Activated B cell treated with CpG ODN at 0.5 μM for 24 hours (primary cell): ENCODE measurements around the gene SENP1. TPM values are rescaled to one million over a fixed set of nuclear protein-coding genes. Genes with fewer than 3 reads are reported as not detected.
"Not testable (repeated sequence)": the region's sequence is repeated elsewhere in the genome, so short reads cannot be mapped to it uniquely, and the experiment has no call there.

Experiments used
- ATAC-seq: fragments of 200-7000 bp; cut with Tn5 transposase; one replicate; pipeline ENCODE4 v1.10.0; 2021; ENCODE audit warnings: low read depth, mild to moderate bottlenecking, moderate library complexity
- CTCF ChIA-PET: fragments of 350-600 bp; sonication (Branson Sonifier 250); formaldehyde crosslinking; loops from one replicate; lab custom pipeline; 2021; ENCODE audit warnings: antibody characterized with exemption; lab: Charles Lee
- POLR2A ChIA-PET: fragments of 350-600 bp; sonication (Branson Sonifier 250); formaldehyde crosslinking; loops from one replicate; lab custom pipeline; 2021; ENCODE audit warnings: antibody characterized with exemption; lab: Charles Lee
- DNase-seq: peaks from one replicate; pipeline ENCODE4 v3.0.0; 2022
- H3K27ac Mint-ChIP-seq: one replicate; pipeline ENCODE4 v1.8.0; 2020; ENCODE audit warnings: mixed read lengths
- H3K27me3 Mint-ChIP-seq: one replicate; pipeline ENCODE4 v1.8.0; 2021; ENCODE audit warnings: mixed read lengths
- H3K36me3 Mint-ChIP-seq: one replicate; pipeline ENCODE4 v1.8.0; 2021; ENCODE audit warnings: low read depth, mixed read lengths
- H3K4me1 Mint-ChIP-seq: one replicate; pipeline ENCODE4 v1.8.0; 2021; ENCODE audit warnings: mixed read lengths
- H3K4me3 Mint-ChIP-seq: one replicate; pipeline ENCODE4 v1.8.0; 2020; ENCODE audit warnings: mild to moderate bottlenecking, mixed read lengths
- H3K9me3 Mint-ChIP-seq: one replicate; pipeline ENCODE4 v1.8.0; 2020; ENCODE audit warnings: mixed read lengths
- CTCF ChIP-seq: fragments of 200-600 bp; IDR thresholded peaks from one replicate; pipeline ENCODE4 v1.8.0; 2022; ENCODE audit warnings: antibody characterized with exemption, mild to moderate bottlenecking
- intact Hi-C: fragments of 100-400 bp; cut with micrococcal nuclease; formaldehyde crosslinking; loops from one replicate; pipeline ENCODE4 v1.15.1; 2024
- total RNA-seq: library from RNA; stranded (reverse); gene quantifications from 2 replicates; pipeline ENCODE4 v1.2.3, GENCODE V29; 2022

SENP1 gene
- total RNA-seq, 1 donor from 2014 or later: 43.2 TPM

- peaks cover 21% of the 10 kb centered on the region for H3K4me1 Mint-ChIP-seq
- H3K27ac Mint-ChIP-seq: peak overlapping the region; percentile 87
- ChIA-PET POLR2A (interaction anchor here (0.6 to 2.2 kb wide), 4 partner anchors 13 to 303 kb away, joined by 5 to 26 read pairs (median 10); partner anchors contain the start of genes ASB8 and SENP1), CTCF (interaction anchor here (1.3 kb wide), 1 partner anchor 34 kb away, joined by 3 read pairs; no protein-coding TSS in a partner anchor)
- H3K27me3 Mint-ChIP-seq: no peaks in the 10 kb centered on the region
- intact Hi-C loops: no loop called here
- no peaks in the 10 kb centered on the region for H3K9me3 Mint-ChIP-seq
- TF ChIP-seq CTCF: no peak
- H3K36me3 Mint-ChIP-seq: peaks cover 13% of the 10 kb centered on the region
- H3K4me3 Mint-ChIP-seq: peak overlapping the region; percentile 99
- no peak for DNase-seq
- no peak for ATAC-seq
Observed at GRCh38 chr12:48118284-48118871, 12.5 kb upstream of the SENP1 start.

DNA sequence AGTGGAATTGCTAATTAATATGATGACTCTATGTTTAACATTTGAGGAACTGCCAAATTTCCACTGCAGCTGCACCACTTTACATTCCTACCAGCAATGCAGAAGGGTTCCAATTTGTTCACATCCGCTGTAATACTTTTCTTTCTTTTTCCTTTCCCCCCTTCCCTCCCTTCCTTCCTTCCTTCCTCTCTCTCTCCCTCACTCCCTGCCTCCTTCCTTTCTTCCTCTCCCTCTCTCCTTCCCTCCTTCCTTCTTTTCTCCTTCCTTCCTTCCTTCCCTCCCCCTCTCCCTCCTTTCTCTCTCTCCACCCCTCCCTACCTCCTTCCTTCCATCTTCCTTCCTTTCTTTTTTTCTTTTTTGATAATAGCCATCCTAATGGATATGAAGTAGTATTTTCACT, 10.1 kb upstream of the SENP1 start:
- ATAC-seq (no peak), DNase-seq (no peak)
- no peak for TF ChIP-seq CTCF
- POLR2A ChIA-PET: no interaction called here
- Mint-ChIP-seq H3K27ac (no peak overlapping the region), H3K36me3 (peaks cover 3% of the 10 kb centered on the region), H3K4me3 (no peak overlapping the region), H3K27me3 (no peaks in the 10 kb centered on the region), H3K4me1 (peaks cover 21% of the 10 kb centered on the region), H3K9me3 (no peaks in the 10 kb centered on the region)
- intact Hi-C loops: no loop called here
- CTCF ChIA-PET: no interaction called here

DNA sequence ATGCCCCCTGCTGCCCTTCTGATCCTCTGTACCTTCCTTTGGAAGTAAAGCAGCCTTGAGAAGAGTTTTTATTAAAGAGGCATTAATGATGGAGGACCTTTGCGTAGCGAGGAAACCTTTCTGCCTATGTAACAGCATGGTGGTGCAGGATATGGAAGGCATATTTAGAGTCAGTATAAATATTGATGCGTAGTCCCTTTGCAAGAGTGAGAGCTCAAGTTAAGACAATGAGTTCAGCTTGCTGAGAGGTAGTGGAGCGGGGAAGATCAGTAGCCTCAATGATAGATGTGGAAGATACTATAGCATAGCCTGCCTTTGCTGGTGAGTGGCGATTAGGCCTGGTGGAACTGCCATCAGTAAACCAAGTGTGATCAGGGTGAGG, 5.4 kb upstream of the SENP1 start:
- CTCF ChIA-PET, H3K27me3 Mint-ChIP-seq, DNase-seq, ATAC-seq, intact Hi-C loops, H3K9me3 Mint-ChIP-seq, H3K27ac Mint-ChIP-seq, H3K4me3 Mint-ChIP-seq, H3K36me3 Mint-ChIP-seq: not testable (repeated sequence)
- POLR2A ChIA-PET: interaction anchor here (0.5 kb wide), 1 partner anchor 741 kb away, joined by 3 read pairs; the partner anchor contains the start of gene DDX23
- H3K4me1 Mint-ChIP-seq: peaks cover 19% of the 10 kb centered on the region

DNA sequence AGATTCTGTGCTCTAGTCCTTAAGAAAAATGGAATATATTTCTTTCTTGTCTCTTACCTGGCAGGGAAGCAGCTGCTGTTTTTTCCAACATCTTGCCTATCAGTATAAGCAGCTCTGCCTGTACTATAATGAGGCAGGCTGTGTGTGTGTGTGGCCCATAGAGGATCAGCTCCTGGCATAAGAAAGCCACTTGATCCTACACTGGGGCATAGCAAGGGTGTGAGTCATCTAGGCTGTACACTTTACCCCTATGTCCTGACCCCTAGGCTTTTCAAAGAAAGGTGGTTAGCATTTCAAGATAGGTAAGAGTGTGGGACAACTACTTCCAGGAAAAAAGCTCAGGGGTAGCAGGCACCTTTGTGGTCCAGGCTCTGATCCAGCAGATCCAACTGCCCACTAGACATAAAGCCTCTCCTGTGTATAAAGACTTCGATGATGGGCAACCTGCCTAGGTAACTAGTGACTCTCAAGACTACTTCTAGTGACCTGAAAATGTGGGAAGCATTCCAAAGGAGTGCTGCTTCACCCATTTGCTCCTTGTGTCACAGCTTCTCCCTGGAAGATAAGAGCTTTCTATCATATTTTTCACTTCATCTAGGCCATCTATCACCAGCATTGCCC, 4.9 kb upstream of the SENP1 start:
- intact Hi-C loops: no loop called here
- no peak for TF ChIP-seq CTCF
- Mint-ChIP-seq H3K4me1 (peaks cover 22% of the 10 kb centered on the region), H3K27ac (no peak overlapping the region), H3K4me3 (no peak overlapping the region), H3K9me3 (no peaks in the 10 kb centered on the region), H3K36me3 (peaks cover 6% of the 10 kb centered on the region), H3K27me3 (no peaks in the 10 kb centered on the region)
- DNase-seq (no peak), ATAC-seq (no peak)
- CTCF ChIA-PET: no interaction called here
- POLR2A ChIA-PET: interaction anchor here (0.5 kb wide), 1 partner anchor 741 kb away, joined by 3 read pairs; the partner anchor contains the start of gene DDX23

GRCh38 chr12:48109424-48109823, 3.5 kb upstream of the SENP1 start:
- Mint-ChIP-seq H3K27ac (no peak overlapping the region), H3K27me3 (no peaks in the 10 kb centered on the region), H3K4me1 (peaks cover 29% of the 10 kb centered on the region), H3K4me3 (no peak overlapping the region), H3K9me3 (no peaks in the 10 kb centered on the region), H3K36me3 (peaks cover 12% of the 10 kb centered on the region)
- no peak for ATAC-seq
- intact Hi-C loops: loop anchor here (5.0 kb wide), 1 partner anchor 147 kb away; the partner anchor contains the start of gene TMEM106C
- no peak for DNase-seq
- ChIA-PET CTCF (interaction anchor here (0.8 kb wide), 1 partner anchor 48 kb away, joined by 3 read pairs; the partner anchor contains the start of gene ASB8), POLR2A (interaction anchor here (0.6 kb wide), 1 partner anchor 88 kb away, joined by 3 read pairs; no protein-coding TSS in a partner anchor)
- TF ChIP-seq CTCF: no peak
